Upper lobe of left lung (tissue), 4 donors: ENCODE measurements around the gene RFC1.

Experiments
- CTCF ChIP-seq, 6 experiments: fragments of 450-650 bp in 4 of 6; fragments of 200-600 bp in 2 of 6; sonication (generic) in 2 of 6; IDR thresholded peaks; one replicate each; pipeline ENCODE4 v1.5.1; 2016 to 2019; ENCODE audit warnings: antibody characterized with exemption in 6 of 6
- POLR2A ChIP-seq, 4 donors: fragments of 450-650 bp; IDR thresholded peaks; one replicate each; pipeline ENCODE4 v1.5.1; 2016 to 2017; ENCODE audit warnings: antibody characterized with exemption in 4 of 4, mild to moderate bottlenecking in 2 of 4

GRCh38 chr4:39326468-39326977, 39.6 kb downstream of the RFC1 start:
- TF ChIP-seq POLR2A (IDR thresholded peaks at IDR 0.05), result no peak
- no peak for TF ChIP-seq CTCF (IDR thresholded peaks at IDR 0.05)
